ENCODE measurements around the gene CYP11A1.

The CYP11A1 gene

GRCh38 chr15:74384881-74385643 is 17.6 kb upstream of the CYP11A1 start:
- Histone ChIP-seq H3K4me3 (ENCODE audit: low read length) (no peak overlapping the region), H3K36me3 (ENCODE audit: control insufficient read depth, low read depth, low read length) (no peaks in the 10 kb centered on the region), H3K27ac (ENCODE audit: low read length) (no peak overlapping the region), H3K9me3 (ENCODE audit: control insufficient read depth, low read depth, low read length) (no peaks in the 10 kb centered on the region), H3K9ac (ENCODE audit: low read length) (no peak overlapping the region), H3K27me3 (ENCODE audit: control insufficient read depth, insufficient read depth, low read length) (no peaks in the 10 kb centered on the region), H3K4me1 (ENCODE audit: control insufficient read depth, low read depth, low read length) (peaks cover 8% of the 10 kb centered on the region)

- Histone ChIP-seq H3K27me3 (ENCODE audit: control insufficient read depth, insufficient read depth, low read length) (no peaks in the 10 kb centered on the region), H3K4me1 (ENCODE audit: control insufficient read depth, low read depth, low read length) (peaks cover 8% of the 10 kb centered on the region), H3K36me3 (ENCODE audit: control insufficient read depth, low read depth, low read length) (no peaks in the 10 kb centered on the region), H3K4me3 (ENCODE audit: low read length) (no peak overlapping the region), H3K9ac (ENCODE audit: low read length) (no peak overlapping the region), H3K9me3 (ENCODE audit: control insufficient read depth, low read depth, low read length) (no peaks in the 10 kb centered on the region), H3K27ac (ENCODE audit: low read length) (no peak overlapping the region)
Observed at GRCh38 chr15:74384566-74384880, 17.1 kb upstream of the CYP11A1 start.

- Histone ChIP-seq H3K9me3 (ENCODE audit: control insufficient read depth, low read depth, low read length) (no peaks in the 10 kb centered on the region), H3K27ac (ENCODE audit: low read length) (no peak overlapping the region), H3K4me1 (ENCODE audit: control insufficient read depth, low read depth, low read length) (peaks cover 8% of the 10 kb centered on the region), H3K27me3 (ENCODE audit: control insufficient read depth, insufficient read depth, low read length) (no peaks in the 10 kb centered on the region), H3K4me3 (ENCODE audit: low read length) (no peak overlapping the region), H3K36me3 (ENCODE audit: control insufficient read depth, low read depth, low read length) (no peaks in the 10 kb centered on the region), H3K9ac (ENCODE audit: low read length) (no peak overlapping the region)
Observed at GRCh38 chr15:74383695-74384565, 16.5 kb upstream of the CYP11A1 start.

GRCh38 chr15:74383286-74383685 is 15.8 kb upstream of the CYP11A1 start:
- Histone ChIP-seq H3K4me3 (ENCODE audit: low read length) (no peak overlapping the region), H3K4me1 (ENCODE audit: control insufficient read depth, low read depth, low read length) (peaks cover 8% of the 10 kb centered on the region), H3K36me3 (ENCODE audit: control insufficient read depth, low read depth, low read length) (no peaks in the 10 kb centered on the region), H3K9me3 (ENCODE audit: control insufficient read depth, low read depth, low read length) (no peaks in the 10 kb centered on the region), H3K27ac (ENCODE audit: low read length) (no peak overlapping the region), H3K9ac (ENCODE audit: low read length) (no peak overlapping the region), H3K27me3 (ENCODE audit: control insufficient read depth, insufficient read depth, low read length) (no peaks in the 10 kb centered on the region)

GRCh38 chr15:74382004-74382816 is 14.8 kb upstream of the CYP11A1 start:
- Histone ChIP-seq H3K4me3 (ENCODE audit: low read length) (no peak overlapping the region), H3K9me3 (ENCODE audit: control insufficient read depth, low read depth, low read length) (no peaks in the 10 kb centered on the region), H3K27ac (ENCODE audit: low read length) (no peak overlapping the region), H3K36me3 (ENCODE audit: control insufficient read depth, low read depth, low read length) (no peaks in the 10 kb centered on the region), H3K4me1 (ENCODE audit: control insufficient read depth, low read depth, low read length) (peaks cover 8% of the 10 kb centered on the region), H3K27me3 (ENCODE audit: control insufficient read depth, insufficient read depth, low read length) (no peaks in the 10 kb centered on the region), H3K9ac (ENCODE audit: low read length) (no peak overlapping the region)

GRCh38 chr15:74381481-74381880 is 14.0 kb upstream of the CYP11A1 start:
- Histone ChIP-seq H3K4me1 (ENCODE audit: control insufficient read depth, low read depth, low read length) (peaks cover 8% of the 10 kb centered on the region), H3K36me3 (ENCODE audit: control insufficient read depth, low read depth, low read length) (no peaks in the 10 kb centered on the region), H3K9me3 (ENCODE audit: control insufficient read depth, low read depth, low read length) (no peaks in the 10 kb centered on the region), H3K4me3 (ENCODE audit: low read length) (no peak overlapping the region), H3K27ac (ENCODE audit: low read length) (no peak overlapping the region), H3K27me3 (ENCODE audit: control insufficient read depth, insufficient read depth, low read length) (no peaks in the 10 kb centered on the region), H3K9ac (ENCODE audit: low read length) (no peak overlapping the region)

GRCh38 chr15:74381190-74381453 is 13.7 kb upstream of the CYP11A1 start:
- no peaks in the 10 kb centered on the region for H3K36me3 ChIP-seq (ENCODE audit: control insufficient read depth, low read depth, low read length)
- H3K4me3 ChIP-seq (ENCODE audit: low read length) = no peak overlapping the region
- no peaks in the 10 kb centered on the region for H3K27me3 ChIP-seq (ENCODE audit: control insufficient read depth, insufficient read depth, low read length)
- peaks cover 7% of the 10 kb centered on the region for H3K4me1 ChIP-seq (ENCODE audit: control insufficient read depth, low read depth, low read length)
- no peak overlapping the region for H3K9ac ChIP-seq (ENCODE audit: low read length)
- H3K9me3 ChIP-seq (ENCODE audit: control insufficient read depth, low read depth, low read length) = no peaks in the 10 kb centered on the region
- H3K27ac ChIP-seq (ENCODE audit: low read length) = no peak overlapping the region

GRCh38 chr15:74380361-74381189 is 13.1 kb upstream of the CYP11A1 start:
- Histone ChIP-seq H3K36me3 (ENCODE audit: control insufficient read depth, low read depth, low read length) (no peaks in the 10 kb centered on the region), H3K27ac (ENCODE audit: low read length) (no peak overlapping the region), H3K4me3 (ENCODE audit: low read length) (no peak overlapping the region), H3K9ac (ENCODE audit: low read length) (no peak overlapping the region), H3K9me3 (ENCODE audit: control insufficient read depth, low read depth, low read length) (no peaks in the 10 kb centered on the region), H3K27me3 (ENCODE audit: control insufficient read depth, insufficient read depth, low read length) (no peaks in the 10 kb centered on the region), H3K4me1 (ENCODE audit: control insufficient read depth, low read depth, low read length) (peaks cover 2% of the 10 kb centered on the region)

GRCh38 chr15:74378848-74379247 is 11.4 kb upstream of the CYP11A1 start:
- Histone ChIP-seq H3K27ac (ENCODE audit: low read length) (no peak overlapping the region), H3K4me3 (ENCODE audit: low read length) (no peak overlapping the region), H3K4me1 (ENCODE audit: control insufficient read depth, low read depth, low read length) (peaks cover 5% of the 10 kb centered on the region), H3K9me3 (ENCODE audit: control insufficient read depth, low read depth, low read length) (no peaks in the 10 kb centered on the region), H3K27me3 (ENCODE audit: control insufficient read depth, insufficient read depth, low read length) (peaks cover 4% of the 10 kb centered on the region), H3K36me3 (ENCODE audit: control insufficient read depth, low read depth, low read length) (no peaks in the 10 kb centered on the region), H3K9ac (ENCODE audit: low read length) (no peak overlapping the region)

- H3K4me1 ChIP-seq (ENCODE audit: control insufficient read depth, low read depth, low read length) = peaks cover 5% of the 10 kb centered on the region
- no peaks in the 10 kb centered on the region for H3K36me3 ChIP-seq (ENCODE audit: control insufficient read depth, low read depth, low read length)
- H3K4me3 ChIP-seq (ENCODE audit: low read length) = no peak overlapping the region
- no peak overlapping the region for H3K9ac ChIP-seq (ENCODE audit: low read length)
- H3K27me3 ChIP-seq (ENCODE audit: control insufficient read depth, insufficient read depth, low read length) = peaks cover 4% of the 10 kb centered on the region
- no peak overlapping the region for H3K27ac ChIP-seq (ENCODE audit: low read length)
- no peaks in the 10 kb centered on the region for H3K9me3 ChIP-seq (ENCODE audit: control insufficient read depth, low read depth, low read length)
Observed at GRCh38 chr15:74377831-74378766, 10.7 kb upstream of the CYP11A1 start.

All from iPS-18a (cell line).